Hypothalamus (tissue), 51 donors: ENCODE measurements around the gene KCNMA1.
"Not testable (repeated sequence)": the region's sequence is repeated elsewhere in the genome, so short reads cannot be mapped to it uniquely, and the experiment has no call there.

Experiments used
- DNase-seq, 51 donors: peaks; one replicate each; lab custom pipeline; 2025; lab: John Stamatoyannopoulos, UW

Gene KCNMA1

DNA sequence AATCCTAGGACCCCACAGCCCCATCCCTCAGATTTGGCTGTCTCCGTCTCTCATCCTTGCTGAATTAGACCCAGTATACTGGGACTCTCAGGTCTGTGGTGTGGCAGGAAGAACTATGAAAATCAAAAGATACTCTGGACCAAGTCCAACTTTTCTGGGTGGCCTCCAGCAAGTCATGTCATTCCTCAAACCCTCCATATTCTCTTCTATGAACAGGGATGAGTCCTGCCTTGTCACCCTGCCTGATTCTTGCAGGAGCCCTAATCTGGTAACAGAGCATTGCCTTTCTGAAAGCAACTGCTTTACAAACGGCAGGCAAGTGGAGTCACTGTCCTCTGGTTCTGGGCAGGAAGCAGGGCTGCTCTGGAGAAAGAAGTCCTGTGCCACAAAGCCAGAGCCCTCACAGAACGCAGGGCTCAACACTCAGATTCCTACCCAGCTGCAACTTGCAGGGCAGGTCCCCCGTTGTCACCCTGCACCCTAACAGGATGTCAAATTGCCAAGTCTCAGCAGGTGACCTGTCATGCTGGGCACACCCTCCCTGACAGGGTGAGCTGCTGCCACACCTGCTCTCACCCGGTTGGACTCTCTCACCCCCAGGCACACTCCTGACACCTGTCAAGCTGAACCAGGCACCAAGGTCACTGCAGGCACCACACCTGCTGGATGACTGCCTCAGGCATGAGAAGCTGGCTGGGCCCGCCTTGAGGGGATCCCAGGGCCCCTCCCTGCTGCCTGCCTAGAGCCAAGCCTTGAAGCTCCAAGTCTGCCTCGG is 227.7 kb downstream of the KCNMA1 start:
- DNase-seq, result no peak

DNA sequence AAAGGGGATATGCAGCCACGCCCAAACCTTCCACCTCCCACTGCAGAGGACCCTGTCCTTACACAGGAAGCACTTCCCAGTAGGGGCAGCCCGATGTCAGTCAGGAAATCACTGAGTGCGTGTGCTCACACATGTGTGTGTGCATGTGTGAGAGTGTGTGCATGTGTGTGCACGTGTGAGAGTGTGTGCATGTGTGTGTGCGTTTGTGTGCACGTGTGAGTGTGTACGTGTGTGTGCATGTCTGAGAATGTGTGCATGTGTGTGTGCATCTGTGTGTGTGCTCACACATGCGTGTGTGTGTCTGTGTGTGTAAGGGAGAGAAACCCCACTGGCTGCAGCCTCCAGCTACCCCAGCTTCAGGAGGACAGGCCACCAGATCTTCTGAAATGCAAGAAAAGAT is 229.3 kb downstream of the KCNMA1 start:
- no peak for DNase-seq

DNA sequence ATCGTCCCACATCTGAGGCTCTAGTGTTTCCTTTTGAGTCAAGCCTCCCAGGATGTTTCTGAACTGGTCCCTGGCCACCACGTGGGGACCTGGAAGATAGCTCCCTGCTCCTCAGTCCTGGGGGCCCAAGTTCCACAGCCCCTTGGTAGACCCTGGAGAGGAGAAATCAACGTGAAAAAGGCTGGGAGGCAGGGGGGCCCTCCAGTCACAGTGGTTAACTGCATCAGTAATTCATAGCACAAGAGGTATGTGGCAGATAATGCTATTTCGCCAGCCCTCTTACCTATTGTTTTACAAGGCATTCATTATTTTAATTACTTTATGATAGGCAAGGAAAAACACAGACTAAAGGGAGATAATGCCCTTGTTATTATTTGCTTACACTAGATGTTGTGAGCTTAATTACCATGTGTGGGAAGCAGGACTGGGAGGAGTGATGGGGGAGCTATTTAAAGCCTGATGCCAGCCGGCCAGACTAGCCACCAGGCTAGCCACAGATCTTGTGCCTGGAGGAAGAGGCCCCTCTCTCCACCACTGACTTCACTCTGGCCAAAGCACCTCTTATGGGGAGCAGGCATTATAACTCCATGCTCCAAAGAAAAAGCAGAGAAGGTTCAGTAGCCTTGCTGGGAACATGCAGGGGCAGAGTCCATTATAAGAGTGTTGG is 230.7 kb downstream of the KCNMA1 start:
- no peak for DNase-seq

DNA sequence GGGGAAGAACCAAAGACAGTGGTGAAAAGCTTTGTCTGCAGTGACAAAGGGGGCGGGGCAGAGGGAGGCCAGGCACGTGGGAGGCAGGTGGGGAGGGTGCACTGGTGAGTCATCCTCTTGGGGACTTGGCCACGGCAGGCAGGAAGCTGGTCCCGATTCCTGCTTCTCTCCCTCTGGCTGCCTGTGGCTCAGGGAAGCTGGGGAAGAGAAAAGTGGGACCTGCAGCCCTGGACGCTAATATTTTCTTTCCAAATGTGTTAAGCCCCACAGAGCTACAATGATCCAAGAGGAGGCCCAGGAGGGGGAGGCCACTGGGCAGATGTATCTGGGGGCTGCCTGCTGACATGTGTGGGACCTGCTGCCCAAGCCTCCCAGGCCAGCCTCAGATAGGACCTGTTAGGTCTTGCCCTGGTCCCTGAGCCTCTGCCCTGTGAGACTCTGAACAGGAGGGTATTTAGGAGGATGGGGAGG is 231.8 kb downstream of the KCNMA1 start:
- DNase-seq, result peak in 19 of 51 donors; percentile 8 to 64 (median 26)

DNA sequence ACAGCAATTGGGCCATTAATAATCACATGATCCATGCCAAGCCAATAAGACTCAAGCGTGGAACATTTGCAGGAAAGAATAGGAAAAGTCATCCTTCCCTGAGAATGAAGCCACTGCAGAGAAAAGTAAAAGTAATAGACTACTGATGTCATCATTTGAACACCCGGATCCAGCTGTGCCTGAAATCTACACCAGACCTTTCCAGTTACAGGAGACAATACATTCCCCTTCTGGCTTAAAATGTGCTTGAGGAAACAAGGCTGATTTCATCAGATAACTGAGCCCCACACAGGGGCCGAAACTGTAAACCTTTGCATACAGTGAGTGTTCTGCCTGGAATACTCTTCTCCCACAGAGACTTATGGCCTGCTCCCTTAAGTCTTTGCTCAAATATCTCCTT is 232.8 kb downstream of the KCNMA1 start:
- no peak for DNase-seq

DNA sequence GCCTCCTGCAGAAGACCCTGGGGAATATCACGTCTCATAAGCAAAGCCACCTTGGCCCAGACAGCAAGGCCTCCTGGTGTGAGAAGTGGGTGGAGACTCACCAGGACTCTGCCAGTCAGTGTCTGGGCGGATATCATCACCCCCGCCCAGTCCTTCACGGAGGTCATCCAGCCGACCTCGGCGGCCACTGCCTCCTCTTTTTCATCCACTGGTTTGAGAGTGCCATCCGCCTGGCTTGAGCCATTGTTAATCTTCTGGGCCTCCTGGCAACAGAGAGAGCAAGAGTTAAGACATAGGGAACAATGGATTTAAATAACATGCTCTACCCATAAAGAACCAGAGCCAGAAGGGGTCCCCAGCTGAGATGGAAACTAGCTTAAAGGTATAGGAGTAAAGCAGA is 233.8 kb downstream of the KCNMA1 start:
- no peak for DNase-seq

DNA sequence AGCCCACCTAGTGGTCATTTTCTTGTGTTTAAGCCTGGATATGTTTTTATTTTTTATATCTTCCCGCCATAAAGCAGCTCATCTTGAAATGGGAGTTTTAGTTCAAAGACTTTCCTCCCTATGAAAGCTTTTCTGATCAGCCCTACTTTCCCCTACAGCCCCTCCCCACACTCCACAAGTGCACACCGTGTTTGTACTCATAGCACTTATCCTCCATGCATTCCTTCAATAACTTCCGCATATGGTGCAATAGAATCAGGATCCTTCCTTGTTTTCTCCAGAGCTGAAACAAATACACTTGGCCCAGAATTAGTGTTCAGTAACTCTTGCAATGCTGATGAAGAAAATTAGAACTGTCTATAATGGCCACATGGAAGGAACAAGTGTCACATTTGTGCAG is 235.9 kb downstream of the KCNMA1 start:
- no peak for DNase-seq

DNA sequence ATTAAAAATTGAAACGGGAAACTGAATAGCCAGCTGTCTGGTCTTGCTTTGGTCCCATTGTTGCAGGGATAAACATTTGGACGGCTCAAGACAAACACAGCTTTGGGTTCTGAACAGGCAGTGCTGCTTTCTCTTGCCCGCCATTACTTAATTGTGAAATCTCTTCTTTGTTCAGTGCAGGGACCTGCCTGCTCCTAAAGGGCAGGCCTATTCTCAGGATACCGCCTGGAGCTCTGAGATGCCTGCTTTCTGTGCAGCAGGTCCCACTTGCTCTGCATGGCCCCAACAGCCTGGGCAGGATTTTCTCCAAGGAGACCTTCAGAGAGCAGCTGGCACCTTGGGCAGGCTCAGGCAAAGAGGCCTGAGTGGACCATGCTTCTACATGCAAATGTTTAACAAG is 237.6 kb downstream of the KCNMA1 start:
- DNase-seq, result no peak

DNA sequence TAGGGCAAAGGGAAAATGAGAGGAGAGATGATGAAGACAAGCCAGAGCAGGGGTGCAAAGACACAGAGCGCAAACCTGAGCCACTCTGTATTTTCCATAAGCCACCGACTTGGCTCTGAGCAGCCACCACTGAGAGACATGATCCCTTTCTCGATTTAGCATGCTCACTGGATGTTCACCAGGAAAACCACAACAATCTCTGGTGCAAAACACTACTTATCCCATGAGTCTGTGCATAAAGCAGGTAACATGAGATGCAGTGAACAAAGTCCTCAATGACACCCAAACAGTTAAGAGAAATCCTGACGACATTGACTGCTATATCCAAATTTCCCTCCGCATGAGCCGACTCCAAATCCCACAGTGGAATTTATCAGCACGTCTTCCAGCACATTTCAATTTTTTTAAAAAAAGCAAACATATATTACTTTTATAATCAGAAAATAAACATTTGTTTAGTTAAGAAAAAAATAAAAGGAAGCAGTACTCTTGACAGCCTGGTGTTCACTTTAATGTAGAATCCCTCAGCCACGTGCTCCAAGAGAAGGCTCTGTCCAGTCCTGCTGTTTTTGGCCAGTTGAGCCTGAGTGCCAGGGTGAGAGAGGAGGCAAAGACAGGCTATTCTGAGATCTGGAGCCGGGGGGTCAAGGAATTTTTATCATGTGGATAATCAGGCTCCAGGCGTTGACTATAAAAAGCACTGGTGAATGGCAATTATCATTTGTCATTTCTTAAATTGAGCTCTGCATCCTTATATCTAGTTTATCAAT is 238.4 kb downstream of the KCNMA1 start:
- no peak for DNase-seq

DNA sequence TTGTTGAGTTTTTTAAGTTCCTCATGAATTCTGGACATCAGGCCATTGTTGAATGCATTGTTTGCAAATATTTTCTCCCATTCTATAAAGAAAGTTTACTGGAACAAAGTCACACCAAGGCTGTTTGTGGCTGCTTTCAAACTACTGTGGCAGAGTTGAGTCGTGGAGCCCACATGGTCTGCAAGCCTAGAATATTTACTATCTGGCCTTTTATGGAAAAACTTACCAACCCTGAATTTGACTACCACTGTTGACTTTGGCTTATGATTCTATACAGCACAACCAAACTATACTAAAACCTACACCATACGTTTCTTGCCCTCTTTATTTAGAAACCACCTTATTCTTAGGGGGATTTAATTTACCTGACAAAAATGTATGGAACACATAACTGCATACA is 239.1 kb downstream of the KCNMA1 start:
- DNase-seq, result no peak

DNA sequence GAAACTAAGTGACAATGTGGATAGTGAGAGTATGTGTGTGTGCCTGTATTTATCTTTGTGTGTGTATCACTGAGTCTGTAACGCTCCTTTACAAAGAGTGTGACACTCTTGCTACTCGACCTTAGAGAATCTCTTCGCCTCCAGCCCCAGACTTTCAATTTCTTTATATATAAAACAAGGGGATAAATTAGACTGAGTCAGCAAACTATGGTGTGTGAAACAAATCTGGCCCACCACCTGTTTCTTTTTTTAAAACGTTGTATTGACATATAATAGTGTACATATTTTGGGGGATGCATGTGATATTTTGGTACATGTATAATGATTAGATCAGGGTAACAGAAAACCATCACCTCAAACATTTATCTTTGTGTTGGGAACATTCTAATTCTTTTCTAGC is 240.5 kb downstream of the KCNMA1 start:
- no peak for DNase-seq

DNA sequence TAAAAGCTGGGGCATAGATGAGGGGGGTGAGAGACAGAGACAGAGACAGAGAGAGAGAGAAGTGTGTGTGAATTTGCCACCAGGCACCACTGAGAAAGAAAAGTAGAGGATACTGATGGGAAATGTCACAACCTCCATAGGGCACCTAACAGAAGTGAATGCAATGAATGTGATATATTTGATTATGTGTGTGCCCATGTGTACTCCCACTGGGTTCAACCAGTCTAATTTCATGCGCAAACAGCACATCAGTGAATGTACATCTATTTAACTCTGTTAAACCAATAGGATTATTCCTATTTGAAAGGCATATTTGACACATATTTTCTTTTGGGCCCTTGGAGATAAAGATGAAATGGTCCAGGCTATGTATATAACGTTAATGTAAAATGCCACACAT is 241.3 kb downstream of the KCNMA1 start:
- DNase-seq, result no peak

DNA sequence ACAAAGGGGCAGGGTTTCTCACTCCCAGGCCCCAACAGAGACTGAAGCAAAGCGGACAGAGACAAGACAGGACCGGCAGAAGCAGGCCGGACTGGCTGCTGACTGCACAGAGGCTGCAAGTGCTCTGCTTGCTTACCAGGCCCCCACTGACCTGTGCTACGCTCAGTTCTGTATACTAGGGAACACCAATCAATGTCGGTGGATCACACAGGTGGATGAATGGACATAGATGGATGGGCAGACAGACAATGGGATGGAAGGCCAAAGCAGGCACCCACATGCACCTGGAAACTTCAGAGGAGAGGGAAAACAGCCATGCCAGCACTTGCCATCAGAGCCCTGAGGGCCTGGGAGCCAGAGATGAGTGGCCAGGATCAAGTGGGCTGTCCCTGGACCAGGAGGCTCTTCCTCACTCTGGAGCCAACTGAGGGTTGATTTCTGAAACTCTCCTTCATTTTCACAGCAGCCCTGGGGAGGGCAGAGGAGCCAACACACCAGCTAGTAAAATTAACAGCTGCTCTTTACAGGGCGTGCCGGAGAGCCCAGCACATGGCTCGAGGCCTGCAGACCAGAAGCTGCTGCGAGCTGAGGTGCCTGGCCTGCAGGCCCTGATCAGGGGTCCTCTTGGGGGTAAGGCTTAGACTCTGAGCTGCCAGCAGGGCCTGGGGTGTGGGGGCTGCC is 243.6 kb downstream of the KCNMA1 start:
- no peak for DNase-seq

DNA sequence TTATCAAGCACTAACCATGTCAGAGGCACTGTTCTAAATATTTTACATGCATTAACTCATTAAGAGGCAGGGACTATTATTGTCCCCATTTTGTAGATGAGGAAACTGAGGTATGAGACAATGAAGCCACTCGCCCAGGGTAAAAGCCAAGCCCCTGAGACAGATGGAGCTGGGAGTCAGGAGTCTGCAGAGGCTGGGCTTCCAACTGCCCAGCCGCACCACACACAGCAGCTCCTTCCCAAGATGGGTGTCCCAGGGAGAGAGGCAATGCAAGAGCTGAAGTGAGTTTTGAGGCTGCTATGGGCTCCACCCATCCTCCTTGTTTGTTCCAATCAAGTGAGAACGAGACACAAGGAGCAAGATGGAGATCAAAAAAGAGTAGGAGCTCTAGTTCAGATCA is 244.2 kb downstream of the KCNMA1 start:
- no peak for DNase-seq

DNA sequence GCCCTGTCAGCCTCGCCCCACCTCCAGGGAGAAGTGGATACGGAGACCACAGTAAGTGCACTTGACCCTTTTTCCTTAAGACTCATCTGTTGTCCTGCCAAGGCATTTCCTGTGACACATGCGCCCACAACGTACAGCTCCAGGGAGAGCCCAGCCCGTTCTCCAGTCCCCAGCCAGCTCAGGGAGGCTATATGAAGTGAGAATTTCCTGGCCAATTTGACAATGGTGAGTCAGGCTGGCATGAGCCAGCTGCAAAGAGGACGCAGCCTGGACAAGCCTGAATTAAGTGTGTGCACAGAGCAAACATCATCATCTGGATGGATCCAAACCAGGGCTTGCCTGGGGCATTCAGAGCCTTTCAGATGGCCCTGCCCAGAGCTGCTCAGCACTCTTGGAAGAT is 244.8 kb downstream of the KCNMA1 start:
- DNase-seq, result peak in 1 of 51 donors; percentile 28

DNA sequence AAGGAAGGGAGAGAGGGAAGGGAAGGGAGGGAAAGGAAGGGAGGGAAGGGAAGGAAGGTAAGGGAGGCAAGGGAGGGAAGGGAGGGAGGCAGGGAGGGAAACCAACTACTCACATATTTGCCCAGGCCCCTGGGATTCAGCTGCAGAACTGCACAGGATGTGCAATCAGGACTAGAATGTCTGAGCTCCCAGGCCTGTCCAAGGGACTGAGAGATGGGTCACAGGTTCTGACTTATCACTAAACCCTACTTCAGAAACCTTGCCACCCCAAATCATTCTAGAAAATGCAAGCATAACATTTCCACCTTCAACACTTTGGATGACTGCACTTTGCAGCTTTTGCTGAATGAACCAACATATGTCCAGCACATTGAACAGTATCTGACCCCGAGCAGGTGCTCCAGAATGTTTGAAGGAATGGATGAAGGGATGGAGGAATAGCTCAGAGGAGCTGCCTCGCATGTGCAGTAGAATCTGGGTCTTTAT is 245.3 kb downstream of the KCNMA1 start:
- DNase-seq, result no peak

DNA sequence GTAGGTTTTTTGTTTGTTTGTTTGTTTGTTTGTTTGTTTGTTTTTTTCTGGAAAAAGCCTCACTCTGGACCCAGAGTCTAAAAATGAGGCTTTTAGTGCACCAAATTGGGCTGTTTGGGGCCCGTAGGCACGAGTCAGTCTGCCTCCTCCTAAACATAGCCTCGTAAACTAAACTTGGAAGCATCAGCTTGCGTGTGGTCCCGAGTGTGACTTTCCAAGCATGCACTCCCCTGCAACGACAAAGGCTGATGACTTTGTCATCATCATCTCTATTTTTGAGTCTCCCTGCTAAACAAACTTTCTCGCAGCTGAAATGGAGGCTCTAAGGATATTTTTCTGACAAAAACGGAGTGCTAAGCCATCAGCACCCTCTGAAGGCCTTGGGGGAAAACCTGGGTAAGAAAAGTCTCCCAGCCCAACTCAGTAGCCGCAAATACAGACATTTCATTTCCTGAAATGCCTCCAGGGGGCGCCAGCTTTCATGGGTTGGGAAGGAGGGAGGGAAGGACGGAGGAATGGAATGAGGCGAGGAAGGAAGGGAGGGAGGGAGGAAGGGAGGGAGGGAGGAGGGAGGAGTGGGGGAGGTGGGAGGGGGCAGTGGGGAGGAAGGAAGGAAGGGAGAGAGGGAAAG is 245.9 kb downstream of the KCNMA1 start:
- peak in 44 of 51 donors; percentile 8 to 79 (median 38) for DNase-seq

DNA sequence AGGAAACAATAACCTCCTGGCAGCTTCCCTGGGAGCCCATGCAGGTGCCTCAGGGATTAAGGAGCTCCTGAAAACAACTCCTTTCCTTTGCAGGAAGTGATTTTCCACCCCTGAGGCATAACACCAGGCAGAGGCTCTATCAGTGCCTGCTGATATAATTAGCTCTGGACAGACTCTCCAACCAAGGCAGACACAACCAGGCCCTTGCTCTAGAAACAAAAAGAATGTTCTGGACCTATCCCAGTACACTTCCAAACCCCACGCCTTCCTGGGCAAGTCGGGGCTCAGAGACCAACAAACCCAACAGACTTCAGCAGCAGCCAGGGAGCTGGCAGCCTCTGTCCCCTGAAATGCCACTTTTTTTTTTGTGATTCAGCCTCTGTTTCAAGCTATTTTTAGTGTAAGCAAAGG is 247.1 kb downstream of the KCNMA1 start:
- peak in 5 of 51 donors; percentile 13 to 49 (median 21) for DNase-seq

DNA sequence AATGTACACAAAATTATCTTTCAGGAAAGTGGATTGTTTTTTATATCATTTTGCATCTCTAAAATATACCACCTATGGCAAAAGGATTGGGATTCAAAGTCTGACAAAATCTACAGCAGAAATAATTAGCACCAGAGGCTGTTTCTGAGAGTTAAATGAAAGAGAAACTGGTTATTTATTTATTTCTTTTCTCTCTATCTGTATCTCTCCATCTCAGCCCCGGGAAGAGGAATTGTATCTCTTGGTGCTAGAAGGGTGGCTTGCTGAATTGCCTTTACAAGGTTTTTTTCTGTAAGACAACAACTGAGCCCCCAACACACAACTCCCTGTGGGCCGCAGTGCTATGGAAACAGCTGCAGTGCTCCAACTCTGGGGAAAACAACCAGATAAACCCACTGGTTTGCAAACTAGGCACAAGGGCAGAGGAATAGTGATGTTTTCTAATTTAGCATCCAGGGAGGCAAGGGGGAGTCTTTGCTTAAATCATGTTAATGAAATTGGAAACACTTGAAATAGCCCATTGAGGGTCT is 249.0 kb downstream of the KCNMA1 start:
- DNase-seq, result no peak

DNA sequence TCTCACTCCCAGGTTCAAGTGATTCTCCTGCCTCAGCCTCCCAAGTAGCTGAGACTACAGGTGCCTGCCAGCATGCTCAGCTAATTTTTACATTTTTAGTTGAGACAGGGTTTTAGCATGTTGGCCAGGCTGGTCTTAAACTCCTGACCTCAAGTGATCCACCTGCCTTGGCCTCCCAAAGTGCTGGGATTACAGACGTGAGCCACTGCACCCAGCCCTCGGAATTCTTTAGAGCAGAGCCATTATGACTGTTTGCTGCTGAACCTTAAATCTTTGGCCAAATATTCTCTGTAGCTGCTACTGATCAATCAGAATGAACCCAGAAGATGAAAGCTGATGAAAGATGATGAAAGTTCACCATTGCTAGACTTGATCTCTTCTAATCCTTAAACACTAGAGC is 249.9 kb downstream of the KCNMA1 start:
- not testable (repeated sequence) for DNase-seq
